GM23338 (cell line): ENCODE data around the gene CD38. TPM values are rescaled to one million over a fixed set of nuclear protein-coding genes. Genes with fewer than 3 reads are reported as not detected.

Source experiments
- ATAC-seq: fragments of 200-7000 bp; cut with Tn5 transposase; 3 replicates; pipeline ENCODE4 v1.9.1; 2020
- DNase-seq: peaks from one replicate; pipeline ENCODE4 v3.0.0-alpha.2; 2015; ENCODE audit warnings: low spot score
- H2AFZ ChIP-seq: fragments of 200-600 bp; sonication (generic); 2 replicates; pipeline ENCODE4 v1.8.0; 2016; ENCODE audit warnings: antibody characterized with exemption, mild to moderate bottlenecking, moderate library complexity
- H3F3A ChIP-seq: fragments of 200-600 bp; sonication (generic); replicated peaks from 2 replicates; pipeline ENCODE4 v1.8.0; 2017; ENCODE audit warnings: antibody characterized with exemption, mixed run types, low read depth
- H3K27ac ChIP-seq: fragments of 200-600 bp; sonication (generic); 2 replicates; pipeline ENCODE4 v1.6.1; 2016; ENCODE audit warnings: low read depth
- H3K27me3 ChIP-seq: fragments of 200-600 bp; sonication (generic); 2 replicates; pipeline ENCODE4 v1.8.0; 2016; ENCODE audit warnings: mild to moderate bottlenecking, mixed run types, moderate library complexity; ENCODE audit not compliant: insufficient read depth
- H3K36me3 ChIP-seq: fragments of 200-600 bp; sonication (generic); 2 replicates; pipeline ENCODE4 v1.8.0; 2016; ENCODE audit warnings: mild to moderate bottlenecking; ENCODE audit not compliant: insufficient read depth
- H3K4me1 ChIP-seq: fragments of 200-600 bp; sonication (generic); 2 replicates; pipeline ENCODE4 v1.8.0; 2016; ENCODE audit warnings: mild to moderate bottlenecking, moderate library complexity; ENCODE audit not compliant: insufficient read depth
- H3K4me2 ChIP-seq: fragments of 200-600 bp; sonication (generic); 2 replicates; pipeline ENCODE4 v1.7.1; 2017; ENCODE audit warnings: mixed run types
- H3K4me3 ChIP-seq: fragments of 200-600 bp; sonication (generic); 2 replicates; pipeline ENCODE4 v1.6.1; 2016; ENCODE audit warnings: mixed run types
- H3K79me2 ChIP-seq: fragments of 200-600 bp; sonication (generic); replicated peaks from 2 replicates; pipeline ENCODE4 v1.8.0; 2017; ENCODE audit warnings: mild to moderate bottlenecking; ENCODE audit not compliant: insufficient read depth
- H3K9me2 ChIP-seq: fragments of 200-600 bp; sonication (generic); 2 replicates; pipeline ENCODE4 v1.8.0; 2017; ENCODE audit not compliant: insufficient read depth
- H4K20me1 ChIP-seq: fragments of 200-600 bp; sonication (generic); replicated peaks from 2 replicates; pipeline ENCODE4 v1.8.0; 2017; ENCODE audit warnings: mild to moderate bottlenecking; ENCODE audit not compliant: insufficient read depth
- H3K27ac Mint-ChIP-seq: 2 replicates; pipeline ENCODE4 v1.8.0; 2020; ENCODE audit warnings: inconsistent platforms, mild to moderate bottlenecking, moderate library complexity, mixed read lengths
- H3K27me3 Mint-ChIP-seq: 3 replicates; pipeline ENCODE4 v1.8.0; 2022; ENCODE audit warnings: low read depth, mild to moderate bottlenecking, moderate library complexity, mixed read lengths, inconsistent platforms; ENCODE audit not compliant: insufficient read depth, poor library complexity
- H3K36me3 Mint-ChIP-seq: 3 replicates; pipeline ENCODE4 v1.8.0; 2021; ENCODE audit warnings: low read depth, mild to moderate bottlenecking, inconsistent platforms, moderate library complexity, mixed read lengths
- H3K4me1 Mint-ChIP-seq: 3 replicates; pipeline ENCODE4 v1.8.0; 2020; ENCODE audit warnings: mild to moderate bottlenecking, inconsistent platforms, mixed read lengths
- H3K4me3 Mint-ChIP-seq: 3 replicates; pipeline ENCODE4 v1.8.0; 2021; ENCODE audit warnings: moderate library complexity, mild to moderate bottlenecking, inconsistent platforms, mixed read lengths
- H3K9me3 Mint-ChIP-seq: 3 replicates; pipeline ENCODE4 v1.8.0; 2020; ENCODE audit warnings: moderate library complexity, mild to moderate bottlenecking, inconsistent platforms, mixed read lengths
- CREB1 ChIP-seq: fragments of 250-450 bp; sonication (Bioruptor Pico); IDR thresholded peaks from 2 replicates; pipeline ENCODE4 v1.5.0; 2020; ENCODE audit warnings: low read depth, mild to moderate bottlenecking, moderate library complexity
- CTCF ChIP-seq, 2 experiments: fragments of 200-600 bp in 1 of 2; sonication (generic) in 1 of 2; conservative IDR thresholded peaks; 2 replicates each; pipeline versions ENCODE4 v1.5.1 to v1.6.1; 2016 to 2017; ENCODE audit warnings: antibody characterized with exemption in 2 of 2, low read depth in 2 of 2, mild to moderate bottlenecking in 2 of 2, moderate library complexity in 1 of 2
- ETS1 ChIP-seq: IDR thresholded peaks from 2 replicates; pipeline ENCODE4 v1.6.1; 2016; ENCODE audit warnings: antibody characterized with exemption
- EZH2phosphoT487 ChIP-seq: fragments of 200-600 bp; sonication (generic); IDR thresholded peaks from one replicate; pipeline ENCODE4 v1.8.1; 2018; ENCODE audit warnings: antibody characterized with exemption; ENCODE audit not compliant: unreplicated experiment
- NANOG ChIP-seq: IDR thresholded peaks from 2 replicates; pipeline ENCODE4 v1.6.1; 2016; ENCODE audit warnings: antibody characterized with exemption, borderline replicate concordance
- REST ChIP-seq: IDR thresholded peaks from one replicate; pipeline ENCODE4 v1.6.1; 2018; ENCODE audit warnings: antibody characterized with exemption; ENCODE audit not compliant: unreplicated experiment
- ZNF462 ChIP-seq: fragments of 250-450 bp; sonication (Bioruptor Pico); IDR thresholded peaks from 2 replicates; pipeline ENCODE4 v1.5.0; 2020; ENCODE audit warnings: mild to moderate bottlenecking, moderate library complexity
- polyA plus RNA-seq: library from polyadenylated mRNA; unstranded; fragments of >200 nt; fragmentation: Nextera tagmentation; extraction: Ambion mirVana; gene quantifications from 2 replicates; pipeline ENCODE4 v1.2.1, GENCODE V29; 2016
- total RNA-seq: library from RNA; depleted of rRNA; stranded (reverse); fragments of >200 nt; shearing (Covaris generic); gene quantifications from 2 replicates; pipeline ENCODE4 v1.2.3, GENCODE V29; 2014

Gene CD38
- total and polyA plus RNA-seq, 2 experiments from 2014 or later: 0.17 to 0.24 TPM

- H3K4me1 ChIP-seq: no peaks in the 10 kb centered on the region
- peaks cover 3% of the 10 kb centered on the region; the same call in 1 of the 3 replicates for H3K9me3 Mint-ChIP-seq
Observed at GRCh38 chr4:15742083-15742582, 36.0 kb upstream of the CD38 start.

More at GRCh38 chr4:15742083-15742582, 36.0 kb upstream of the CD38 start:
- ATAC-seq: no peak
- no peak overlapping the region for H3K4me3 Mint-ChIP-seq
- Histone ChIP-seq H2AFZ (no peak overlapping the region), H3K9me2 (no peaks in the 10 kb centered on the region), H3K36me3 (no peaks in the 10 kb centered on the region), H3K27ac (no peak overlapping the region), H3F3A (no peaks in the 10 kb centered on the region), H3K4me2 (no peak overlapping the region), H3K79me2 (no peaks in the 10 kb centered on the region), H3K27me3 (no peaks in the 10 kb centered on the region), H3K4me3 (no peak overlapping the region), H4K20me1 (no peaks in the 10 kb centered on the region)
- no peaks in the 10 kb centered on the region for H3K4me1 Mint-ChIP-seq
- no peak overlapping the region for H3K27ac Mint-ChIP-seq
- H3K27me3 Mint-ChIP-seq: peaks cover 6% of the 10 kb centered on the region
- H3K36me3 Mint-ChIP-seq: 0 out of 3 replicates have a peak, but pooled peaks cover 2% of the 10 kb centered on the region
- no peak for DNase-seq
- no peak for TF ChIP-seq ZNF462 (CRISPR knock-in tag)
- TF ChIP-seq NANOG: no peak
- no peak for TF ChIP-seq CREB1 (CRISPR knock-in tag)
- no peak for TF ChIP-seq ETS1
- TF ChIP-seq EZH2phosphoT487: no peak
- no peak for TF ChIP-seq CTCF (conservative IDR thresholded peaks at IDR 0.05; ENCODE audit: low read depth in 2 of 2)
- no peak for TF ChIP-seq REST
